Duodenal mucosa (tissue), 2 donors: ENCODE data around the gene SERPINE1.

Experiments used
- H3K27ac ChIP-seq: one replicate; pipeline ENCODE4 v1.7.0; 2013; ENCODE audit warnings: low read depth, low read length
- H3K27me3 ChIP-seq, 2 donors: one replicate each; pipeline ENCODE4 v1.7.0; 2013; ENCODE audit warnings: low read length in 2 of 2, control low read depth in 1 of 2; ENCODE audit not compliant: insufficient read depth in 2 of 2, control insufficient read depth in 1 of 2
- H3K36me3 ChIP-seq, 2 donors: one replicate each; pipeline ENCODE4 v1.7.0; 2013; ENCODE audit warnings: low read length in 2 of 2, control low read depth in 1 of 2; ENCODE audit not compliant: insufficient read depth in 2 of 2, control insufficient read depth in 1 of 2
- H3K4me1 ChIP-seq, 2 donors: one replicate each; pipeline ENCODE4 v1.7.0; 2013; ENCODE audit warnings: low read length in 2 of 2, control low read depth in 1 of 2; ENCODE audit not compliant: insufficient read depth in 2 of 2, control insufficient read depth in 1 of 2
- H3K4me3 ChIP-seq, 2 donors: one replicate each; pipeline ENCODE4 v1.7.0; 2013; ENCODE audit warnings: low read length in 2 of 2, low read depth in 1 of 2
- H3K9ac ChIP-seq, 2 donors: one replicate each; pipeline ENCODE4 v1.7.0; 2013; ENCODE audit warnings: low read length in 2 of 2, low read depth in 1 of 2
- H3K9me3 ChIP-seq, 2 donors: one replicate each; pipeline ENCODE4 v1.7.0; 2013; ENCODE audit warnings: low read length in 2 of 2, control low read depth in 1 of 2; ENCODE audit not compliant: control insufficient read depth in 1 of 2

The SERPINE1 gene

GRCh38 chr7:101126651-101127459 is at the start of gene SERPINE1:
SERPINE1 (plus strand) TSS chr7:101127104; CDS start chr7:101128394, 1,290 bp downstream.
- Histone ChIP-seq H3K9me3 (no peaks in the 10 kb centered on the region), H3K4me3 (peak within 1 kb of the TSS; percentile 42 to 46), H3K27ac (peak within 1 kb of the TSS; percentile 15), H3K36me3 (no peaks in the 10 kb centered on the region), H3K4me1 (peaks cover 18 to 20% of the 10 kb centered on the region in 2 donors), H3K9ac (peak within 1 kb of the TSS; percentile 17 to 32), H3K27me3 (peaks cover 5 to 12% of the 10 kb centered on the region in 2 donors)

- no peak overlapping the region for H3K27ac ChIP-seq
- no peak overlapping the region for H3K9ac ChIP-seq
- H3K4me1 ChIP-seq: peaks cover 0 to 5% of the 10 kb centered on the region in 2 donors
- H3K36me3 ChIP-seq: no peaks in the 10 kb centered on the region
- H3K9me3 ChIP-seq: no peaks in the 10 kb centered on the region
- no peak overlapping the region for H3K4me3 ChIP-seq
- no peaks in the 10 kb centered on the region for H3K27me3 ChIP-seq
These were observed 49.4 kb upstream of the SERPINE1 start for GRCh38 chr7:101077303-101078086.

- Histone ChIP-seq H3K4me1 (peaks cover 7 to 17% of the 10 kb centered on the region in 2 donors), H3K9ac (no peak overlapping the region), H3K9me3 (no peaks in the 10 kb centered on the region), H3K36me3 (no peaks in the 10 kb centered on the region), H3K4me3 (no peak overlapping the region), H3K27ac (no peak overlapping the region), H3K27me3 (no peaks in the 10 kb centered on the region)
These were observed 45.5 kb upstream of the SERPINE1 start for GRCh38 chr7:101081432-101081831.

- Histone ChIP-seq H3K9me3 (no peaks in the 10 kb centered on the region), H3K27ac (peak overlapping the region; percentile 88), H3K9ac (peak overlapping the region; percentile 73 to 88), H3K36me3 (peaks cover 4 to 31% of the 10 kb centered on the region in 2 donors), H3K4me3 (peak overlapping the region; percentile 88 to 98), H3K27me3 (no peaks in the 10 kb centered on the region), H3K4me1 (peaks cover 13 to 27% of the 10 kb centered on the region in 2 donors)
These were observed 42.1 kb upstream of the SERPINE1 start for GRCh38 chr7:101084865-101085161.

- Histone ChIP-seq H3K36me3 (peaks cover 6 to 34% of the 10 kb centered on the region in 2 donors), H3K4me3 (peak within 1 kb of the TSS; percentile 88 to 98), H3K9me3 (no peaks in the 10 kb centered on the region), H3K4me1 (peaks cover 13 to 27% of the 10 kb centered on the region in 2 donors), H3K27ac (peak within 1 kb of the TSS; percentile 88), H3K27me3 (no peaks in the 10 kb centered on the region), H3K9ac (peak within 1 kb of the TSS; percentile 73 to 88)
These were observed 41.5 kb upstream of the SERPINE1 start, which contains the start of gene TRIM56 for GRCh38 chr7:101085162-101085964. TRIM56 (plus strand) TSS chr7:101085481; CDS start chr7:101087313, 1,832 bp downstream.

GRCh38 chr7:101087334-101088068 is 39.4 kb upstream of the SERPINE1 start:
- H3K27me3 ChIP-seq: no peaks in the 10 kb centered on the region
- H3K4me3 ChIP-seq: no peak overlapping the region
- H3K36me3 ChIP-seq: peaks cover 6 to 39% of the 10 kb centered on the region in 2 donors
- no peaks in the 10 kb centered on the region for H3K9me3 ChIP-seq
- no peak overlapping the region for H3K9ac ChIP-seq
- peaks cover 13 to 27% of the 10 kb centered on the region in 2 donors for H3K4me1 ChIP-seq
- H3K27ac ChIP-seq: no peak overlapping the region

GRCh38 chr7:101088069-101088425 is 38.9 kb upstream of the SERPINE1 start:
- Histone ChIP-seq H3K36me3 (peaks cover 6 to 39% of the 10 kb centered on the region in 2 donors), H3K27me3 (no peaks in the 10 kb centered on the region), H3K4me1 (peaks cover 13 to 27% of the 10 kb centered on the region in 2 donors), H3K4me3 (no peak overlapping the region), H3K27ac (no peak overlapping the region), H3K9ac (no peak overlapping the region), H3K9me3 (no peaks in the 10 kb centered on the region)

- Histone ChIP-seq H3K4me1 (peaks cover 13 to 27% of the 10 kb centered on the region in 2 donors), H3K9ac (no peak overlapping the region), H3K27ac (no peak overlapping the region), H3K9me3 (no peaks in the 10 kb centered on the region), H3K4me3 (no peak overlapping the region), H3K27me3 (no peaks in the 10 kb centered on the region), H3K36me3 (peaks cover 6 to 39% of the 10 kb centered on the region in 2 donors)
These were observed 37.9 kb upstream of the SERPINE1 start for GRCh38 chr7:101088858-101089529.

GRCh38 chr7:101089876-101090275 is 37.0 kb upstream of the SERPINE1 start:
- no peaks in the 10 kb centered on the region for H3K27me3 ChIP-seq
- no peak overlapping the region for H3K4me3 ChIP-seq
- no peak overlapping the region for H3K27ac ChIP-seq
- H3K4me1 ChIP-seq: peaks cover 8 to 22% of the 10 kb centered on the region in 2 donors
- peaks cover 6 to 39% of the 10 kb centered on the region in 2 donors for H3K36me3 ChIP-seq
- H3K9me3 ChIP-seq: no peaks in the 10 kb centered on the region
- no peak overlapping the region for H3K9ac ChIP-seq
